ENCODE data around the gene ABLIM1.

- TF ChIP-seq SCRT1 (tag by site-specific recombination; IDR thresholded peaks at IDR 0.05; ENCODE audit: borderline replicate concordance) (no peak), CTCF (tag by site-specific recombination; IDR thresholded peaks at IDR 0.05) (no peak), HOXA7 (CRISPR knock-in tag; IDR thresholded peaks at IDR 0.05; ENCODE audit: borderline replicate concordance) (no peak), ZNF10 (tag by site-specific recombination; IDR thresholded peaks at IDR 0.05) (no peak), ZBTB21 (tag by site-specific recombination; IDR thresholded peaks at IDR 0.05) (no peak), ELK4 (IDR thresholded peaks at IDR 0.05; ENCODE audit: borderline replicate concordance, low read depth, low read length) (no peak), ZNF837 (tag by site-specific recombination; IDR thresholded peaks at IDR 0.05) (no peak), ZNF791 (tag by site-specific recombination; IDR thresholded peaks at IDR 0.05) (no peak), SP3 (tag by site-specific recombination; IDR thresholded peaks at IDR 0.05) (no peak), ZNF610 (tag by site-specific recombination; IDR thresholded peaks at IDR 0.05; ENCODE audit: borderline replicate concordance) (no peak)
Measured at GRCh38 chr10:114479307-114479706, 178.8 kb downstream of the ABLIM1 start.
